Inflammatory macrophage (primary cell): ENCODE measurements around the gene ADD1.

Experiments used
- DNase-seq, 2 donors: peaks; one replicate each; pipeline ENCODE4 v3.0.0-alpha.2; 2020 to 2022

Gene ADD1

GRCh38 chr4:2861631-2862436, 18.2 kb downstream of the ADD1 start:
- no peak for DNase-seq

GRCh38 chr4:2862528-2862927, 18.9 kb downstream of the ADD1 start:
- DNase-seq = no peak

GRCh38 chr4:2863649-2864048, 20.0 kb downstream of the ADD1 start:
- DNase-seq = no peak

GRCh38 chr4:2865196-2865780, 21.6 kb downstream of the ADD1 start:
- no peak for DNase-seq

GRCh38 chr4:2866160-2866861, 22.7 kb downstream of the ADD1 start:
- no peak for DNase-seq

GRCh38 chr4:2866891-2867290, 23.2 kb downstream of the ADD1 start:
- DNase-seq = no peak

GRCh38 chr4:2867758-2868491, 24.3 kb downstream of the ADD1 start:
- DNase-seq = no peak

GRCh38 chr4:2868877-2869487, 25.3 kb downstream of the ADD1 start:
- no peak for DNase-seq

- DNase-seq = no peak
Observed at GRCh38 chr4:2869659-2870058, 26.0 kb downstream of the ADD1 start.

GRCh38 chr4:2870082-2870481, 26.4 kb downstream of the ADD1 start:
- no peak for DNase-seq

GRCh38 chr4:2871466-2871865, 27.8 kb downstream of the ADD1 start:
- peak in 1 of 2 donors; percentile 23 for DNase-seq

GRCh38 chr4:2871911-2872310, 28.3 kb downstream of the ADD1 start:
- peak; percentile 41 to 46 for DNase-seq

GRCh38 chr4:2873329-2873728, 29.7 kb downstream of the ADD1 start:
- DNase-seq = no peak

- DNase-seq = no peak
Observed at GRCh38 chr4:2874861-2875260, 31.2 kb downstream of the ADD1 start.

GRCh38 chr4:2875556-2875955, 31.9 kb downstream of the ADD1 start:
- DNase-seq = no peak

GRCh38 chr4:2878346-2878745, 34.7 kb downstream of the ADD1 start:
- no peak for DNase-seq

- DNase-seq = no peak
Observed at GRCh38 chr4:2879026-2879425, 35.4 kb downstream of the ADD1 start.

GRCh38 chr4:2881431-2881830, 37.8 kb downstream of the ADD1 start:
- no peak for DNase-seq

GRCh38 chr4:2882341-2882740, 38.7 kb downstream of the ADD1 start:
- DNase-seq = no peak

- DNase-seq = no peak
Observed at GRCh38 chr4:2886161-2886560, 42.5 kb downstream of the ADD1 start.

GRCh38 chr4:2886622-2887021, 43.0 kb downstream of the ADD1 start:
- DNase-seq = no peak

- no peak for DNase-seq
Observed at GRCh38 chr4:2887343-2887742, 43.7 kb downstream of the ADD1 start.

GRCh38 chr4:2888886-2889285, 45.2 kb downstream of the ADD1 start:
- peak in 1 of 2 donors; percentile 48 for DNase-seq
